Activated naive CD8-positive, alpha-beta T cell treated with anti-CD3 and anti-CD28 coated beads, Interleukin-2, amount 50 U/mL, for 24 hours (primary cell): ENCODE results near the gene RARRES2.
"Not testable (repeated sequence)": the region's sequence is repeated elsewhere in the genome, so short reads cannot be mapped to it uniquely, and the experiment has no call there.

Experiments used
- ATAC-seq: fragments of 150-1000 bp; cut with Tn5 transposase; one replicate; pipeline ENCODE4 v1.10.0; 2021
- DNase-seq: peaks from one replicate; pipeline ENCODE4 v3.0.0; 2021
- H3K27ac Mint-ChIP-seq: one replicate; pipeline ENCODE4 v1.8.0; 2021; ENCODE audit warnings: mild to moderate bottlenecking, mixed read lengths
- H3K27me3 Mint-ChIP-seq: one replicate; pipeline ENCODE4 v1.8.0; 2021; ENCODE audit warnings: mixed read lengths
- H3K36me3 Mint-ChIP-seq: one replicate; pipeline ENCODE4 v1.8.0; 2021; ENCODE audit warnings: low read depth, mixed read lengths
- H3K4me1 Mint-ChIP-seq: one replicate; pipeline ENCODE4 v1.8.0; 2021; ENCODE audit warnings: mixed read lengths
- H3K4me3 Mint-ChIP-seq: one replicate; pipeline ENCODE4 v1.8.0; 2021; ENCODE audit warnings: mild to moderate bottlenecking, moderate library complexity, mixed read lengths
- H3K9me3 Mint-ChIP-seq: one replicate; pipeline ENCODE4 v1.8.0; 2021; ENCODE audit warnings: mixed read lengths

Gene RARRES2

GRCh38 chr7:150296802-150297201 lies 44.6 kb downstream of the RARRES2 start:
- H3K4me1 Mint-ChIP-seq, H3K9me3 Mint-ChIP-seq, ATAC-seq, H3K27me3 Mint-ChIP-seq, H3K36me3 Mint-ChIP-seq, H3K4me3 Mint-ChIP-seq, DNase-seq, H3K27ac Mint-ChIP-seq: not testable (repeated sequence)

- H3K27ac Mint-ChIP-seq, ATAC-seq, H3K4me3 Mint-ChIP-seq, H3K36me3 Mint-ChIP-seq, DNase-seq, H3K4me1 Mint-ChIP-seq, H3K9me3 Mint-ChIP-seq, H3K27me3 Mint-ChIP-seq: not testable (repeated sequence)
Observed at GRCh38 chr7:150295614-150296013, 45.8 kb downstream of the RARRES2 start.

GRCh38 chr7:150295027-150295426 lies 46.4 kb downstream of the RARRES2 start:
- not testable (repeated sequence) for H3K27me3 Mint-ChIP-seq, H3K36me3 Mint-ChIP-seq, DNase-seq, H3K4me1 Mint-ChIP-seq, H3K27ac Mint-ChIP-seq, ATAC-seq, H3K9me3 Mint-ChIP-seq, H3K4me3 Mint-ChIP-seq

GRCh38 chr7:150290317-150290716 lies 51.1 kb downstream of the RARRES2 start:
- not testable (repeated sequence) for H3K4me3 Mint-ChIP-seq, DNase-seq, ATAC-seq, H3K4me1 Mint-ChIP-seq, H3K27me3 Mint-ChIP-seq, H3K36me3 Mint-ChIP-seq, H3K27ac Mint-ChIP-seq, H3K9me3 Mint-ChIP-seq

GRCh38 chr7:150288816-150289215 lies 52.6 kb downstream of the RARRES2 start:
- not testable (repeated sequence) for DNase-seq, H3K27me3 Mint-ChIP-seq, H3K4me3 Mint-ChIP-seq, H3K27ac Mint-ChIP-seq, H3K9me3 Mint-ChIP-seq, H3K36me3 Mint-ChIP-seq, ATAC-seq, H3K4me1 Mint-ChIP-seq
